Activated CD4-positive, alpha-beta T cell treated with anti-CD3 and anti-CD28 coated beads, Interleukin-2, Interleukin-4, amounts not matched to agents 100 ng/mL and 50 ng/mL, durations not matched to agents 16 hours and 8 hours (primary cell): ENCODE data around the gene SERPINE1.

Experiments used
- DNase-seq: peaks from one replicate; pipeline ENCODE4 v3.0.0-alpha.2; 2020; ENCODE audit warnings: low spot score

SERPINE1 gene

DNA sequence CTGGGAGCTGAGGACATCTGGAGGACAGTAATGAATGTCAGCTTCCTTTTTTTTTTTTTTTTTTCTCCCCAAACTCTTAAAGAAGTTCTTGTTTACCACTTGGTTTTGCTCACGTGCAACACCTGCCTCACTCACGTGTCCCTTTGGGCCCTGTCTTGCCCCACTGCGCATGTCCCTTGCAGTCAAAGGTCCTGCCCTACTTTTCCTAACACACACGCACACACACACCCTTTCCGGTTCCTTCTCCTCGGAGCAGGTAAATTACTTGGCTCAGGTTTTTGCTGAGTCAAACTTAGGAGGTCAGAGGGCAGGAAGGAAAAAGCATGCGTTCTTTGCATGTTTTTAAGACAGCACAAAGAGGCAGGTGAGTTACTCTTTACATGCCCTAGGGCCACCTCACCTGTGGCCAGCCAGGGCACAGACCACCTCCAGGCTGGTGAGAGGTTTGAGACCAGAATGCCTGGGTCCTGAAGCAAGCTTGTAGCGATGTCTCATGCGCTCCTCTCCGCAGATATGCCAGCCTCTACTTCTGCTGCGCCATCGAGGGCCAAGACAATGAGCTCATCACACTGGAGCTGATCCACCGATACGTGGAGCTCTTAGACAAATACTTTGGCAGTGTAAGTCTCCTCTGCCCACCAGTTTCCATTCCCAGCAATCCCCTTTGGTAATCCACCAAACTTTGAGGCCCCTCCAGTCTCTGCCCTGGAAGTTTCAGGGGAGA, 30.1 kb downstream of the SERPINE1 start:
- no peak for DNase-seq

DNA sequence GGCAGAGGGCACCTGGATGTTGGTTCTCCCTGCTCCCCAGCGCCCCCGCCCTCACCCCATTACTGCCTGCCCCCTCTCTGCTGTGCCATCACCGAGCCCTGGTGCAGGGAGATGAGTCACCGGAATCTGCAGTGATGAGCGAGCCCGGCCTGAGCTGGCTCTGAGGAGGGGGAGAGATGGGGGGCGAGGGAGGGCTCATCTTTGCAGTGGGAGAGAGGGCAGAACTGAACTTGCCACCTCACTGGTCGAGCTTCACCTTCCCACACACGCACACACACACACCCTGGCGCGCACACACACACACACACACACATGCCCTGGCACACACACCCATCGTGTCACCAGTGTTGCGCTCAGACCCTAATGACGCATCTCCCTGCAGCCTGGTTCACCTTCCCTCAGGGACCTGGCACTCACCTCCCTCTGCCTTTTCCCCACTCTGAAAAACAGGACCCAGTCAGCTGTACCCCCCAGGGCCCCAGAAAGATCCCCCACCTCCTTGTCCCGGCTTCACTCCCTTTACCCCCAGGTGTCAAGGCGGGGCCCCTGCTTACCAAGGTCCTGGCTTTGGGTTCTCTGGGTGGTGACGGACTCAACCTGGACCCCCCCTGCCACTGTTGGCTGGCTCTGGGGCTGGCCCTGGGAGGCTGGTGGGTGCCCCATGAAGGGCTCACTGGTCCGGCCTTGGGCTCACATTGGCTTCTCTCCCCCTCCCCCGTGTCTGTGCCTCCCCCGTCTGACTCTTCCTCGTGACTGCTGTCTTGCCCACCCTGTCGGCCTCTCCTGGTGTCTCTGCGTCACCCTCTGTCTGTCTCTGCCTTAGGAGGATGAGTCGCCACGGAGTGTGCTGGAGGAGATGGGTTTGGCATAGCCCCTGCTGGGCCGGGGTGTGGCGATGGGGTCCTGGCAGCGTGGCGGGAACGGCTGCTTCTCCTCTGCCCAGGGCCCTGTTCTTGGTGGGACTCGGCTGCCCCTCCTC, 33.1 kb downstream of the SERPINE1 start:
- DNase-seq, result no peak

DNA sequence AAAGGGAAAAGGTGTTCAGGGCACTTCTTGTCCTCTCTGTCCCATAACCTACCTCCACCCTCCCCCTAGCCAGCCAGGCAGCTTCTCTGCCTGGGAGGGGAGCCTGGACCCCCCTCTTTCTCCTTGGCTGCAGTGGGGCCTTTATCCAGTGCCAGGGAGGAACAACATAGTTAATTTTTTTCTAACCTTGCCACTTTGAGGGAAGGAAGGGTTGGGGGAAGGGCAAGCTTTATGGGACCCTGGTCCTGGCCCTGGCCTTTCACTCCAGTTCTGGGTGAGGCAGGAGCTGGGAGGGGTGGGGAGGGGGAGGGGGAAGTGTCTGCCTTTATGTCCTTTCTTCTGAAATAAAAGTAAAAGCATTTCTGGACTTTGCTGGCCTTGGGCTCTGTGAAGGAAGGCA, 34.0 kb downstream of the SERPINE1 start:
- no peak for DNase-seq

DNA sequence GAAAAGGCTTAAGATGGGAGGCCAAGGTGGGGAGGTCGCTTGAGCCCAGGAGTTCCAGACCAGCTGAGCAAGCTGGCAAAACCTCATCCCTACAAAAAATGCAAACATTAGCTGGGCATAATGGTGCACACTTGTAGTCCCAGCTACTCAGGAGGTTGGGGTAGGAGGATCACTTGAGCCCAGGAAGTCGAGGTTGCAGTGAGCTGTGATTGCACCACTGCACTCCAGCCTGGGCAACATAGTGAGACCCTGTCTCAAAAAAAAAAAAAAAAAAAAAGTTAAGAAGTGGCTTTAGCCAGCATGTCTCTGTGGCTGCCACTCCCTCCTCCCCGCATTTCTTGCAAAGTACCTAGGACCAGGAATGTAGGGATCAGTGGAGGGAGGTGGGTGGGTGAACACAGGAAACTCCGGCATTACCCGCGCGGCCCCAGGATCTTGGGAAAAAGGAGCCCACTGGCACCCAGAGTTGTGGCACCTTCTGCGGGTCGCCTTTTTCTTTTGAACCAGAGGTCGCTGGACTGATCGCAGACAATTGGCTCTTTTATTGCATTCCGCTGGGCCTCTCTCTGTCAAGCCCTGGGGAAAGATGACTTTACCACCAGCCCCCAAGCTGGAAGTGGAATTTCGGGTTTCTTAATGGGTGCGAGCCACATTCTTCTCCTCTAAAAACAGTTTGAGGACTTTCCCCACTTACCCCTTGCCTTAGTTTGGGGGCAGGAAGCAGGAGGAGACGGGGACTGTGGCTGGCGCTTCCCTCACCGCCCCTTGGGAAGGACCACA, 35.0 kb downstream of the SERPINE1 start:
- no peak for DNase-seq

DNA sequence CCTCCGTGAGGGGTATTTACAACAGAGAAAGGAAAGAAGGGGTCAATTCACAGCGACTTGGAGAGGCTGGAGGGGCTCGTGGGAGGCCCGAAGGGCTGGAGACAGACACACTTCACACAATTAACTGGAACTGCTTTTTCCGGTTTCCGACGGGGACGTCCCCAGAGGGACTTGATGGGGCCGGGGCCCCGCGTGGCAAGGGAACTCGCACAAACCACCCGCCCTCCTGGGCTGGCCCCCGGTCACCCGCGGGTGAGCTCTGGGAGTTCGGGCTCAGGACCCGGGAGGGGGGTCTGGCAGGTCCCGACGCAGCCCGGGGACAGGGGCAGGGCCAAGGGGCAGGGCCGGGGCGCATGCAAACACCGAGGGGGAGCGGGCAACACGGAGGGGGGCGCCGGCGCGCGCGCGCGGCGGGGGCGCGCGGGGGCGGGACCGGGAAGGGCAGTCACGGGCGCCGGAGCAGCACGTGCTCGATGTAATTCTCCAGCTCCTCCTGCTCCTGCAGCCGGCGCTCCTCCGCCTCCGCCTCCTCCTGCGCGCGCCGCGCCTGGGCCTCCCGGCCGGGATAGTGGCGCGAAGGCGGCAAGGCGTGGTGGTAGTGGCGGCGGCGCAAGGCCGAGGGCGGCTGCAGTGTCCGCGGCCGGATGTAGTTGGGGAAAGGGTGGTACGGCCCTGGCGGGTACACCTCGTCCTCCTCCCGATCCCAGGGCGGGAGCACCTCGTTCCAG, 35.8 kb downstream of the SERPINE1 start:
- peak; percentile 33 for DNase-seq

DNA sequence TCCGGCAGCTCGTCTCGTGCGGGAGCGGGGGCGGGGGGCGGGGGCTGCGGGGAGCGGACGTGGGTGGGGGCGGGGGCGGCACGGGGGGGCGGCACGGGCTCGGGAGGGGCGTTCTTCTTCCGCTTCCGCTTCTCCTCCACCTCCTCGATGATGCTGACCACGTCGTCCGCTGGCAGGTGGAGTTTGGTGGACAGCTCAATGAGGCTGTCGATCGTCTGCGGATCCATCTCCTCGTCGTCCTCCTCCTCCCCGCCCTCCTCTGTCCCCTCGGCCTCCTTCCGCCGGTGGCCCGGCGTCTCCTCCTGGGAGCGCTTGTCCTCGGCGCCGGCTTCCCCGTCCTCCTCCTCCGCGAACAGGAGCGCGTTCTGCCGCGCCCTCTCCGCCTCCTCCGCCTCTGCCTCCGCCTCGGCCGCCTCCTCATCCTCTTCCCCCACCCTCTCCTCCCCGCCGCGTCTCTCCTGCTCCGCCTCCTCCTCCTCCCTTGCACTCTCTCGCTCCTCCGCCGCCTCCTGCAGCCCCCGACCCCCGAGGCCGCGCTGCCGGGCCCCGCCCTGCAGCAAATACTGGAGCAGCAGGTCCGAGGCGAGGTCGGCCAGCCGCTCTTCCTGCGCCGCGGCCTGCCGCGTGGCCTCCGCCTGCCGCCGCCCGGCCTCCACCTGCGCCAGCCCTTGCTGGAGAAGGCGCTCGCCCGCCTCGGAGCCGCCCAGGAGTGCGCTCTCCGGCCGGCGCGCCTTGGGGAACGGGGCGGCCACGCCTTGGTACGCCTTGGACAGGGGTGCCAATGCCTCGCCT, 36.6 kb downstream of the SERPINE1 start:
- peak; percentile 52 for DNase-seq

DNA sequence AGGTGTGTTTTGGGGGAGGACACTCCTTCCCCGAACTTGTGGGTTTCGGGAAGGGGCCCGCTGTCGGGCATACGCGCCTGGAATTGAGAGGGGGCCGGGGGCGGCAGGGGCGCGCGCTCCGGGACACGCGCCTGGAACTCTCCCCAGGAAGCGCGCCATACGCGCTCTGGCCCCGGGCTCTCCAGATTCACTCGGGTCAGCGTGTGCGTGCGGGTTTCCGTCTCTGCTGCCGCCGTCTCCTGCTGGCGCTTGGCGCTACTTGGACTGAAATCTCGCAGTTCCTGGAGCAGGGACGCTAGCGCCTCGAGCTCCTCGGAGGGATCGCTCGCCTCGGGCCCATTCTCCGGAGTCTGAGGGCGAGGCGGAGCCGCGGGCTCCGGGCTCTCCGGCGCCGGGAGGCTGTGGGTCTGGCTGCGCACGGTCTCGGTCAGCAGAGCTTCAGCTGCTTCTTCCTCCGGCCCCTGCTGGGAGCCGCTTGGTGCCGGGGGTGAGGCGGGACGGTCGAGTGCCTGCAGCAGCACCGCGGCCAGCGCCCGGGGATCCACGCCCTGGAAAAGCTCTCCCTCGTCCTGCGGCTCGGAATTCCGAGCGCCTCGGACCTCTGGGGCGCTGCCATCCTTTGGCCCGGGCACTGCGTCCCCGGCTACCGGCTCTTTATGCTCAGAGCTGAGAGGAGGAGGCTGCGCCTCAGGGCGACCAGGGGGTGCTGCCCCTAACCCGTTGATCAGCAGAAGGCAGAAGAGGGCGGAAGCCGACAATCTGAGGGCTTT, 37.4 kb downstream of the SERPINE1 start:
- DNase-seq, result no peak

DNA sequence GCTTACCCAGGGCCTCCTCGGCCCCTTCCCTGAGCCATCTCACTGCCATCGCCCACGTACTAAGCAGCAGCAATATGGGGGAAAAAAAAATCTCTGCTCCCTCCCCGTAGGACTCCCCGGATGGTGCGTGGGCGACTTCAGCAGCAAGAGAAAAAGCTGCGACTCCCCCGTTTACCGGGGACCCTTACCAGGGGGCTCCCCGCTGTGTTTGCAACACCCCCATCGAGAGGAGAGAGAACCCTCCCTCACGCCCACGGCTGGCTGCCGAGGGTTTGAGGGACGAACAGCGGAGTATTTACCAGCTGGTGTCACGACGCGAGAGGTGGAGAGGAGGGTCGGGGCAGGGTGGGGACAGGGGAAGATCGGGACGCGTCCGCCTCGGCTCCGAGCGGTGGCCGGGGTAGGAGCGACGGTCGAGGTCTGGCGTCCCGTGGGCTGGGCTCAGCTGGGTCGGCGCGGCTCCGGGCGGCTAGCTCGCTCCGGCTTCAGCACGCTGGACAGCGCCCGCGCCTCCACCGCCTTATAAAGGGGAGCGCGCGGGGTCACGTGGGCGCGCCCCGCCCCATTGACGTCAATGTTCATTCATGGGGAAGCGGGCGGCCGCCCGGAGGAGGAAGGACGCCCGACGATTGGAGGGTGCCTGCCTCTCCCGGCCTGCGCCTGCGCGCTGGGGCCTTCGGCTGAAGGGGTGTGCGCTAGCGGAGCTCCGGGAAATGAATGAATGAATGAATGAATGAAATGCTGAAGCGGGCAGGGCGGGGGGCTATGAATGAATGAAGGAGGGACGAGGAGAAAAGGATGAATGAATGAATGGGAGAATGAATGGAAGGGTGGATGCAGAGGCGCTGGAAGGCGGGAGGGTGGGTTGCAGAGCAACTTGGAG, 38.4 kb downstream of the SERPINE1 start, which contains the start of gene VGF:
TSS of gene VGF (minus strand) at position 495 of the 883 bp plus-strand sequence. CDS start 726 bp downstream, outside the sequence.
- DNase-seq, result peak; percentile 95

DNA sequence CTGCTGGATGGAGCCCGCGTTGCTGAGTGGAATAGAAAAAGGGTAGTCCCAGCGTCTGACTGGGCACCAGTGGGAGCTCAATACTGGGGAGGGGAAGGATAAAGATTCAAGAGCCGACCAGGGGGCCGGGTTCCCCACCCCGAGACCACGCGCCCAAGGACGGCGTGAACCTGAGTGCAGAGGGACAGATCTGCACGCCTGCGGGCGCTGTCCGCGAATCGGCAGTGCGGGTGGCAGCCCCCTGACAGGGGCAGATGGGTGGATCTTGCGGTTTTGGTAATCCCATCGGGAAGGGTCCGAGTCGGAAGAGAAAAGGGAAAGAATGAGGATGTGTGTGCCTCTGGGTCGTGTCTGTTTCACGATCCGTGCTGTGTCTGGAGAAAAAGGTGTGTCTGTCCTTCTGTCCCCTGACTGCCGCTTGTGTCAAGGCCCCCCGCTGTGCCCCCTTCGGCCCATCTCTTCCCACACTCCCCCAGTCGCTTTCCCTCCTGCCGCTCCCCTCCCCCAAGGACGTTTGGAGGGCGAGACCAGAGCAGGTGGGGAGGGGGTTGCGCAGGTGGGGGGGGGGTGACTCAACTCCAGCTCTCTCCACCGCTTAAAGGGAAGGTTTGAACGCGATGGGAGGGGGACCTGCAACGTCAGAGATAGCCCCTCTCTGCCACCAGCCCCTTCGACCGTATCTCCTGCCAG, 39.2 kb downstream of the SERPINE1 start:
- DNase-seq, result no peak

DNA sequence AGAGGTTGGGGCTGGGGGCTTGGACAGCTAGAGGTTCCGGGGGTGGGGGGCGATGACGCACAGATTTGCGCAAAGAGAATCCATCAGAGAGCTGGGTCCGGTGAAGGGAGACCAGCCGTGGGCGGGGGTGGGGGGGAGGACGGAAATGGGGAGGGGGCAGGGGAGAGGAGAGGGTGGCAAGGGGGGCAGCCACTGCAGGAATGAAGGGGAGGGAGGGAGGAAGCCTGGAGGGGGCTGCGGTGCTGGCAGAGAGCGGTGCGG, 39.7 kb downstream of the SERPINE1 start:
- DNase-seq, result no peak

DNA sequence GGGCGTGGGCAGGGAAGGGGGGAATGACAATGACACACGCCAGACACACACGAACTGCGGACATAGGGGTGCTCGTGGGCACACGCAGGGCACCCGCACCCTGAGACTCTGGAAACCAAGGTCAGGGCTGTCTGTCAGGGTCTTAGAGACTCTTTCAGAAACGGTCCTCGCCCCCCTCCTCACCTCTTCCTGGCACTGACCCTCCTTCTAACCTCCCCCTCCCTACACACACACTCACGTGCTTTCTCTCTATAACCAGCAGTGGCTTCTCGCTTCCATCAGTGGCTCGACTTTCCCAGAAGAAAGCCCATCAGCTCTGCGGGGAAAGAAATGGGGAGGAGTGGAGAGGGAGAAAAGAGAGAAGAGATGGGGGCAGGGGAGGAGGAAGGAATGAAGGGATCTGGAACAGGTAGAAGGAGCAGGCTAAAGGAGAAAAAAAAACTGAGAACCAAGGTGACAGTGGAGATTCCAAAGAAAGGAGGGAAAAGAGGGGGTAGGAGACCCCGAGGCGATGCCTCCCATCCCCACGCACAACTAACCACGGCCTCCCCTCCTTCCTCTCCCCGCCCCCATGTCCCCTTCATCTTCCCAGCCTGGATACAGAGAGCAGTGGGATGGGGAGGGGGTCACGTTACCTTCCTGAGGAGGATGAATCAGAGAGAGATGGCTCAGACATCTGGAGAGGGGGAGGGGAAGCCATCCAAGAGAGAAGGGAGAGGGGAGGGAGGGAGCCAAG, 40.2 kb downstream of the SERPINE1 start:
- DNase-seq, result no peak

DNA sequence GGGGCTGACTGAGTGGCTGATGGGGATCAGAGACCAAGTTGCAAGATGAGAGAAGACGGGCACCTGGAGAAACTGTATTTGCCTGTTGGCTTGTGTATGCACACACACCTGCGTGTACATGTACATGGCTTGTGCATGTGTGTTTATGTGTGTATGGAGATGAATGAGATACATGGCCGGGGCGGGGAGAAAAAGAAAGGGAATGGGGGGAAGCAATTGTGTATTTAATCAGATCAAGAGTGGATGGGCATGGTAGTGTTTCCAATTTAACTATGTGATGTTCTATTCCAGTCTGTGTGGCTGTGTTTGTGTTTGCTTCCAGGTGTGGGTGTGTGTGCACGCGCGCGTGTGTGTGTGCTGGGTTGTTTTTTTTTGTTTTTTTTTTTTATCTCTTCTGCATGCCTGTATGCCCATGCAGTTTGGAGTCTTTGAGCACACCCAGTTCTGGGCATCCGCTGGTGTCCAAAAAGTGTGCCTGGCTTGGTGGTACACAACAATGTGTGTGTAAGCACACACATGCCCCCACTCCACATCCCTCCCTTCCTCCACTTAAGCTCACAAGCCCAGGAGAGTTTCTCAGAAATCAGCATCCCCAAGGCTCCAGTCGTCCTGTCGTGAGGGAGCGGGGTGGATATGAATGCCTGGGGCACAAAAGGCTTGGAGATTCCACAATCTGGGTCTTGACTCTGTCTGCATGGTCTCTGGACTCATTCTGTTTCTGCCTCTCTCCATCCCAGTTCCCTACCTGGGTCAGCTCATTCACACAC, 40.9 kb downstream of the SERPINE1 start:
- DNase-seq, result no peak

DNA sequence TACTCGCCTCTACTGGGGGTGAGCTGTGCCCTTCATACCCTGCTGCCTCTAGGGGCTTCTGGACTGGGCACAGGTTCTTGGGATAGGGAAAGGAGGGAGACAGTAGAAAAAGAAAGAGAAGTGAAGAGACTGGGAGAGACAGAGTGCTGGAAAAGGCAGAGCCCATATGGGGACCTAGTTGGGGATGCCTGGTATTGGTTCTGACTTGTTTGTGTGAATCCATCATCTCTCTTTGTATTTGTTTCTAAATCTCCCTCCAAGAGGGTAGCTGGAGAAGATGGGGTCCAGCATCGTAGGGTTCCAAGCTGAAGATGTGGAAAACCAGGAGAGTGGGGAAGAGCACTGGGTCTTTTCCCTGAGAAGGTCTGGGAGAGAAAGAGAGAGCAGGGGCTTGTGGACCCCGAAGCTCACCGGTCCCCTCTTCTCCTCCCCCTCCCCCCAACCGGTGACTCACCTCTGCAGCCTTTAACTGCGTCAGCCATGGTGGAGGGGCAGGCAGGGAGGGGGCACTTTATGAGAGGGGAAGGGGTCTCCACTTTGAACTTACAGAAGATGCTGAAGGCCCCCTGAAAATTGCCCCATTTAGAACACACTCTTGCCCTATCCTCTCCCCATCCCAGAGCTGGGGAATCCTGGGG, 41.6 kb downstream of the SERPINE1 start:
- no peak for DNase-seq

DNA sequence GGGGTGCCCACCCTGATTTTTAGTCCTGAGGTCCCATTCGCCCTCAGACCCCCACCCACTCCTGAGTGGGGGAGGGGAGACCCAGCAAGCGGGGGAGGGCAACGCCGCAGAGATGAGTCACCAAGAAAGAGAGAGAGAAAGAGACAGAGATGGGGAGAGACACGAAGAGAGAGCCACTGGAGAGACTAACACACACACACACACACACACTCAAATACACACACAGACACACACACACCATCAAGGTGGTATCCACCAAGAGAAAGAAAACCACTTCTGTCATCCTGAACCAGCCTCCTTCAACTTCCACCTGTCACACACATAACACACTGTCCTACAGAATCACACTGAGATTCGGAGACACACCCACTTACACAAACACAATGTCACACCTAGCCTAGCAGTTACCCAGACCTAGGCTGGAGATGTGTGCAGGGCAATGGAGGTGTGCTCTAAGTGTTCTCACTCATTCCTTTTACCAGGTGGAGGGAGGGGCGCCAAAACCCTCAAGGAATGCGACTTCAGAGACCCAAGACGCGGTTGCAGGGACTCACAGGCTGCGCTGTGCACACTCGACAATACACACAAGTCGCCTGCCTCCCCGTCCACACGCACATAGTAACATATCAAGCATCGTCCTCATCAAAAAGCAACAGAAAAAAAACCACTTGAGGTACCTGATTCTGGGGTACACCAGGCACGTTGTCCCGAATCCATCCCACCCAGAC, 42.4 kb downstream of the SERPINE1 start:
- no peak for DNase-seq

DNA sequence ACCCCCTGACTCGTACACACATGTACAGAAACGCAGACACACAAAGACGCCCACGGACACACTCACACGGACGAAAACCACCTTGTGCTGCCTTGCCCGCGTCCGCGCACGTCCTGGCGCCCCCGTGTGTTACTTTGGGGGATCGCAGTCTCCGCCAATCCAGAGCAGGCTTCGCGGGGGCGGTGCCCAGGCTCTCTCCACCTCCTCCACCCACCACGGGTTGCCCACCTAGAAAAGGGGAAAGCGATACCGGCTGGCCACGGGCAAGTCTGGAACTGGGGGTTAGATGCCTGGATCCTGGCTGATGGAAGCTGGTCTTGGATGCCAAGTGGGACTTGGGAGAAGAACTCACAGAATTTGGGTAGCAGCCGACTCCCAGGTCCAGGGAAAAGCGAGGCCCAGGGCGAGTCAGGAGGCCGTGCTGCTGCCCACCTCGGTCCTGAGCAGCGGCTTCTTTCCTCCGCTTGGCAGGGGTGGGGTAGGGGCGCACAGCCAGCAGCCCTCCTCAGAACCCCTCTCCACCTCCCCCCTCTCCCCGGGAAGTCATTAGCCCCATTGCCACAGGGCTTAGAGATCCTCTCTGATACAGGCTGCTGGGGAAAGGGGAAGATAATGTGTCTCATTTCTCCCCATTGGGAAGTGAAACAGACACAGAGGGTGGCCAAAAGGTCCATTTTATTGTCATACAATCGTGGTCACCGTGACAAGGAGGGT, 43.1 kb downstream of the SERPINE1 start:
- peak; percentile 78 for DNase-seq
